ENCODE data around the gene DKK2.

The DKK2 gene, protein sequence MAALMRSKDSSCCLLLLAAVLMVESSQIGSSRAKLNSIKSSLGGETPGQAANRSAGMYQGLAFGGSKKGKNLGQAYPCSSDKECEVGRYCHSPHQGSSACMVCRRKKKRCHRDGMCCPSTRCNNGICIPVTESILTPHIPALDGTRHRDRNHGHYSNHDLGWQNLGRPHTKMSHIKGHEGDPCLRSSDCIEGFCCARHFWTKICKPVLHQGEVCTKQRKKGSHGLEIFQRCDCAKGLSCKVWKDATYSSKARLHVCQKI

DNA sequence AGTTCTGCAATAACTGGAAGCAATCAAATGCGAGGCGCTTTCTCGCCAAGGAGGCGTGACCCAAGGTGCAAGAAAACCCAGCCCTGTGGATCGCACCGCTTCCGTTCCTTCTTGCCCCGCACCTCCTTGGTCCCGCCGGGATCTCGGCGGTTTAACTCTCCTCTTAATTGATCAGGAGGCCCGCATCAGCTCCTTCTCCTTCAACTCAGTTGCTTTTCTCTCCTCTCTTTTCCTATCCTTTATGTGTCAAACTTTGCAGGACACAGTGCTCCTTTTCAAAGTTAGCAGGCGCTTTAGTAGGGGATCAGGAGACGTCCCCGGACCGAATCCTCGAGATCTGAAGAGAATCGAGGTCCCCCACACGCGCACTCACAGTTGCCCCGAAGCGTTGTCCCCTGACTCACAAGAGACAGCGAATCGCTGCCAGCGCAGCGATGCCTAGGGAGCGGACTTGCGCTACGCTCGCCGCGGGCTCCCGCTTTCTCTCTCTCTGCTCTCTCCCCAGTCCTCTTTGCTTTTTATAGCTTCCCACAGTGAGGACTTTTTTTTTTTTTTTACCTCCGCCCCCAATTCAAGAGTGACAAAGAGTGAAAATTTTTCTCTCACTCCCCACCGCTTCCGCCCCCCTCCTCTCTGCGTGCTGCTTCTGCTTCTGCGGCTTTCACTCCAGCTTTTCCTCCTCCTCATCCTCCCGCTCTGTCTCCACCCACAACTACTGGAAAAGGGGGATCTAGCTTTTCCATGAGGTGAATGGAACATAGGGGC is at the start of gene DKK2:
Gene DKK2, minus strand, starts transcription at position 495 of the 765 bp plus-strand sequence. CDS start 722 bp downstream, outside the sequence.
- peak; percentile 11 for DNase-seq

DNA sequence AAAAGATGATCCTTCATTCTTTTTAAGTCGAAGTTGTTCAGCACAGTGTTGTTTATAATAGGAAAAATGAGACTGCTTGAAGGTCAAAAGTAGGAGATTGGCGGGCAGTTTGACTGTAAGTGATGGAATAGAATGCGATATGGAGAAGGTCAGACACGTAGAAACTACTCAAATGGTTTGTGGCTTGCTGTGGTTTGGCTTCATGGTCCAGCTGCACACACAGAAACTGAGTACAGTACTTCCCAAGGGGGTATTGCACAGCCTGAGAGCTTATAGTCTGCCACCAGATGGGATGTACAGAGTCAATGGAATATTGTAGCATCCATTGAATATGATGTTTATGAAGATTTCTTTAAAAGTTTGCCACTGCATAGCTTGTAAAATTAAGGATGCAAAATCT is 41.1 kb upstream of the DKK2 start:
- no peak for DNase-seq

DNA sequence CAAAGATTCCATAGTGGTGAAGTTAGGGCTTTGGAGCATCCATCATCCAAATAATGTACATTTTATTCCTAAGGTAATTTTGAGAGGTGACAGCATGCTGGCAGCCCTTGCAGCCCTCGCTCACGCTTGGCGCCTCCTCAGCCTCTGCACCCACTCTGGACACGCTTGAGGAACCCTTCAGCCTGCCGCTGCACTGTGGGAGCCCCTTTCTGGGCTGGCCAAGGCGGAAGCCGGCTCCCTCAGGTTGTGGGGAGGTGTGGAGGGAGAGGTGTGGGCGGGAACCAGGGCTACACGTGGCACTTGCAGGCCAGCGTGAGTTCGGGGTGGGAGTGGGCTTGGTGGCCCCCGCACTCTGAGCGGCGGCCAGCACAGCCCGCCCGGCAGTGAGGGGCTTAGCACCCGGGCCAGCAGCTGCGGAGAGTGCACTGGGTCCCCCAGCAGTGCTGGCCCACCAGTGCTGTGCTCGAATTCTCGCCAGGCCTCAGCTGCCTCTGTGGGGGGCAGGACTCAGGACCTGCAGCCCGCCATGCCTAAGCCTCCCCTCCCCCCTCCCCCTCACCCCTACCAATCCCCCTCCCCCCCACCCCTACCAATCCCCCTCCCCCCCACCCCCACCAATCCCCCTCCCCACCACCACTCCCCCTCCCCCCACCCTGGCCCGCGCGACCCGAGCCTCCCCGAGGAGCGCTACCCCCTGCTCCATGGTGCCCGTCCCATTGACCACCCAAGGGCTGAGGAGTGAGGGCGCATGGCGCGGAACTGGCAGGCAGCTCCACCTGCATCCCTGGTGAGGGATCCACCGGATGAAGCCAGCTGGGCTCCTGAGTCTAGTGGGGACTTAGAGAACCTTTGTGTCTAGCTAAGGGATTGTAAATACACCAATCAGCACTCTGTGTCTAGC is 37.0 kb upstream of the DKK2 start:
- no peak for DNase-seq

GRCh38 chr4:107071108-107071507 is 35.0 kb upstream of the DKK2 start:
- no peak for DNase-seq

GRCh38 chr4:107069049-107069448 is 32.9 kb upstream of the DKK2 start:
- DNase-seq, result no peak

DNA sequence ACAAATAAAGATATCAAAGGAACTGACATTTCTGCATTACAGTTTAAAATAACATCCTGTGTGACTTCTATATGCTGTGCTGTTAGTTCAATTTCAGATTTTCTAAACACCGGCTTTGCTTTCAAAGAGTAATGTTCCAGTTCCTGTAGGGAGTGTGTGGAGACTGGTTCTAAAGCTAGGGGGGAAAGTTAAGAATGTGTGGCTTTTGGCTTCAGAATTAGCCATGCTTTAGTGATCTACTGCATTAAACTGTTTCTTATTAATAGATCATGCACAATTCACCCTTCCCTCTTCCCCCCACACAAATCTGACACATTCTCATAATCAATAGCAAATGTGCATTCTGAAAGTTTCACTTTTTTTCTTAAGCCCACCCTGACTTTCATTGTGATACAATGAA is 32.0 kb upstream of the DKK2 start:
- no peak for DNase-seq

GRCh38 chr4:107066621-107067020 is 30.5 kb upstream of the DKK2 start:
- no peak for DNase-seq

- no peak for DNase-seq
These were observed 29.1 kb upstream of the DKK2 start for GRCh38 chr4:107065201-107065600.

GRCh38 chr4:107060388-107060787 is 24.3 kb upstream of the DKK2 start:
- DNase-seq, result no peak

DNA sequence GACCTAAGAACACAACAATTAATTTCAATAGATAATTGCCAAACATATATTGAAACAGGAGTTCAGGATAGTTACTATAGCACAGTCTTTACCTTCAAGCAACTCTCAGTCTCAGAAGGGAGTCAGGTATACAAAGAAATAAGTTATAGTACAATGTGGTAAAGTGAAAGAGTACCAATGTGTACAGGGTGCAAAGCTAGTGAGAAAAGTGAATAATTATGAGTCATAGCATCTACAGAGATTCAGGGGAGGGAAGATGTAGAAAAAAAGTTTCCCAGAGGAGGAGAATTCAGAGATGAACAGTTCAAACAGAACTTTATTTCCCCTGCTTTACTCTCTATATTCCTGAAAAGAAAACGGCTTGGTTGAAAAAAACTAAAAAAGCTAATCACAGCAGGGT is 22.7 kb upstream of the DKK2 start:
- DNase-seq, result no peak

GRCh38 chr4:107050525-107051135 is 14.5 kb upstream of the DKK2 start:
- DNase-seq, result no peak

- no peak for DNase-seq
These were observed 10.1 kb upstream of the DKK2 start for GRCh38 chr4:107046261-107046660.

GRCh38 chr4:107044170-107044569 is 8.1 kb upstream of the DKK2 start:
- no peak for DNase-seq

DNA sequence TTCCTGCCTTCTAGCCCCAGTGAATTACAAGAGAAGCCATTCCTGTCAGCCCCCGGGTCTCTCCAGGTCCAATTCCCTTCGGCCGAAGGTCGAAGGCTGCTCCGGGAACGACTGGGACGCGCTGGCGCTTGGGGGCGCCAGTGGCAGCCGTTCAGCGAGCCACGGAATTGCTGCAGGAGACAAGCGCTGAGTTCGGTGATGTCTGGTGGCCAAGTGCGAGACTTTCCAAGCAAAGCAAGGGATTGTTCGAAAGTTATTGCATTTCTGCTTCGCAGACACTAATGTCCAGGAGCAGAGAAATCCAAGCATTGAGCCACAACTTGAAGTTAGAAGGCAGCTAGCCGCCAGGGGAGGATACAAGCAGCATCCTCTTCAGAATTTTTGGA is 1.1 kb upstream of the DKK2 start:
- no peak for DNase-seq

GRCh38 chr4:107036584-107037198 is 578 bp upstream of the DKK2 start:
- no peak for DNase-seq

GRCh38 chr4:107034996-107035818 is 906 bp downstream of the DKK2 start:
- peak; percentile 5 for DNase-seq

DNA sequence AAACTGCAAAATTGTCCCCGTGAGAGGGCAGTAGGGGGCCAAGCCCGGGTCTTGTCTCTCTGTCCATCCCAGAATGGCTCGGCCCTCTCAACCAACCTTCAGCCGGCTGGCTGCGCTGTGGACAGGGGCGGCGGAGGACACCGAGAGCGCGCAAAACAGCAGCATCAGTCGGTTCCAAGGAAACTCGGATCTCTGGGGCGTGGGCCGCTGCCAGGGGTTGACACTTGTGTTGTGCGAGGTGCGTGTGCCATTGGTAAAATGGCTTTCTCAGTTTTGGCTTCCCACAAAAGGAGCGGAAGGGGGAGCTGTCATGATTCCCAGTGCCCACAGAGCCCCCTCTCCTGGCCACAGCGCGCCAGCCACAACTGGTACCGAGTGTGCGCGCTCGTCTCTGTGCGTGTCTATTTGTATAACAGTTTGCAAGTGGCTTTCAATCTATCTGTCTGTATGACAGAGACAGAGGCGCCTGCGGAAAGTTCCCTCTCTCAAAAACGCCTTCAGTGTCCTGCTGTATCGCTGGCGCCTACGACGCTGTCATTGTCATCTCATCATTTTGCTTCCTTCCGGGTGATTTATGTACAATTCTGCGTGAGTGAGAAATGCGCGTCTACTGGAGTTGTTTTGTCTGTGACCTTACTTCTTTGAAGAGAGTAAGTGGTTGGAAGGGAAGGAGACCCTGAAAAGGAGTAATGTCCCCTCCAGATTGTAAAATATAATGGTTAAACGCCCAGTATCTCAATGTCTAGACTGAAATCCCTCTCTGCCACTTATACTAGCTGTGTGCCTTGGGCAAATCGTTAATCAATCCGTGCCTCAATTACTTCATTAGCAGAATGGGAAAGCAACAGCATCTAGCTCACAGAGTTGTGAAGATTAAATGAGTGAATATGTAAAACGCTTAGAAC is 1.8 kb downstream of the DKK2 start:
- DNase-seq, result peak; percentile 11

DNA sequence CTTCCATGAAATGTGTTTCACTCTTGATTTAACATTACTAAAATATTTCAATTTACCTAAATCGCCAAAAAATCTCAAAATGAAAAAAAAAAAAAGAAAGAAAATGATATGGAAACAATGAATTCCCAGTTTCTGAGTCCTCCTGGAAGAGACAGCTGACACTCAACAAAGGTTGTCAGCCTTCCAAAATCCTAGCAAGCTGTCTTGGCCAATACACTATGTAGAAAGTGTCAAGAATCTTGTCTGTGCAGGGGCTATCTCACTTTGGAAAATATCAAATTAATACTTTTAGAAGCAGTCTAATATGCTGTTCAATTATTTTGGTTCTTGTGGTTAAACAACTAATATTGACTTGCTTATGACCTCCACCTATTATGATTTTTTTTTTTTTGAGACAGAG is 8.7 kb downstream of the DKK2 start:
- DNase-seq, result no peak

DNA sequence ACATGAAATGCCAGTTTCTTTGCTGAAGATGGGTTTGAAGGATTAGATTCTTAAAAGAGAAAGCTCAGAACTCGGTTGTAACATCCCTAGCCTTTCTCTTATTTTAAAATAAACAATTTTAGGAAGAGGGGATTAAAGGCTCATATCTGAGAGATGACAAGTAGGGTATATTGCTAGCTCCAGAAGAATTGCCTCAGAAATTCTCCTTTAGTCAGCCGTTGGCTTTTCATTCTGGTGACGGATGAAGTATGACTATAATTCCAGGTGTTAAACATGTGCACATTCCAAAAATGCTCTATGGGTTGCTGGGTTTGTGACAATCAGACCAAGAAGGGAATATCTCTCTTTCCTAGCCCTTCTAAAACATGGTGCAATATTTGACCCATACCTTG is 17.8 kb downstream of the DKK2 start:
- DNase-seq, result no peak
